Neural cell (in vitro differentiated cells): ENCODE data around the gene ABCG2. TPM values are rescaled to one million over a fixed set of nuclear protein-coding genes. Genes with fewer than 3 reads are reported as not detected.

ENCODE experiments used
- H2AFZ ChIP-seq: fragments of 200-600, 300-800 bp; sonication (generic), shearing (Covaris generic); 2 replicates; pipeline ENCODE4 v1.6.0; 2014; ENCODE audit warnings: low read depth, mild to moderate bottlenecking, antibody characterized with exemption, low read length, moderate library complexity
- H3F3A ChIP-seq: fragments of 200-600 bp; shearing (Covaris generic); 2 replicates; pipeline ENCODE4 v1.6.1; 2016; ENCODE audit warnings: mild to moderate bottlenecking, moderate library complexity, mixed read lengths, antibody characterized with exemption, low read length; ENCODE audit not compliant: insufficient read depth, poor library complexity, severe bottlenecking
- H3K27ac ChIP-seq: fragments of 200-600, 300-800 bp; sonication (generic), shearing (Covaris generic); 2 replicates; pipeline ENCODE4 v1.5.1; 2014; ENCODE audit warnings: mild to moderate bottlenecking, low read length, moderate library complexity
- H3K27me3 ChIP-seq: fragments of 300-800, 200-600 bp; sonication (generic), shearing (Covaris generic); 2 replicates; pipeline ENCODE4 v1.6.0; 2014; ENCODE audit warnings: mild to moderate bottlenecking, low read depth, low read length, moderate library complexity; ENCODE audit not compliant: insufficient read depth
- H3K36me3 ChIP-seq: fragments of 300-800, 200-600 bp; sonication (generic), shearing (Covaris generic); 2 replicates; pipeline ENCODE4 v1.5.1; 2014; ENCODE audit warnings: mild to moderate bottlenecking, antibody characterized with exemption, low read length, moderate library complexity; ENCODE audit not compliant: insufficient read depth
- H3K4me2 ChIP-seq: fragments of 300-800, 200-600 bp; sonication (generic), shearing (Covaris generic); 2 replicates; pipeline ENCODE4 v1.6.0; 2014; ENCODE audit warnings: mild to moderate bottlenecking, low read length
- H3K4me3 ChIP-seq: fragments of 300-800, 200-600 bp; sonication (generic), shearing (Covaris generic); 2 replicates; pipeline ENCODE4 v1.5.1; 2014; ENCODE audit warnings: mild to moderate bottlenecking, low read length, moderate library complexity
- H3K79me2 ChIP-seq: fragments of 200-600 bp; shearing (Covaris generic); replicated peaks from 2 replicates; pipeline ENCODE4 v1.6.0; 2014; ENCODE audit warnings: mild to moderate bottlenecking, low read length, moderate library complexity; ENCODE audit not compliant: insufficient read depth
- H3K9ac ChIP-seq: fragments of 300-800, 200-600 bp; sonication (generic), shearing (Covaris generic); 2 replicates; pipeline ENCODE4 v1.6.1; 2016; ENCODE audit warnings: mild to moderate bottlenecking, low read length, mixed read lengths
- H3K9me2 ChIP-seq: fragments of 200-600 bp; shearing (Covaris generic); 2 replicates; pipeline ENCODE4 v1.6.1; 2016; ENCODE audit warnings: mild to moderate bottlenecking, low read length, mixed read lengths; ENCODE audit not compliant: insufficient read depth
- H3K9me3 ChIP-seq: fragments of 200-600, 300-800 bp; sonication (generic), shearing (Covaris generic); 2 replicates; pipeline ENCODE4 v1.6.1; 2016; ENCODE audit warnings: mild to moderate bottlenecking, mixed run types, low read length, moderate library complexity, mixed read lengths
- H4K20me1 ChIP-seq: fragments of 200-600 bp; shearing (Covaris generic); 2 replicates; pipeline ENCODE4 v1.6.1; 2016; ENCODE audit warnings: mild to moderate bottlenecking, mixed run types; ENCODE audit not compliant: insufficient read depth
- EP300 ChIP-seq: fragments of 450-650 bp; conservative IDR thresholded peaks from 2 replicates; pipeline ENCODE4 v1.6.1; 2014; ENCODE audit warnings: antibody characterized with exemption, mild to moderate bottlenecking, moderate library complexity; ENCODE audit not compliant: poor library complexity, severe bottlenecking
- EZH2 ChIP-seq: fragments of 200-600, 300-800 bp; shearing (Covaris generic), sonication (generic); IDR thresholded peaks from 2 replicates; pipeline ENCODE4 v1.6.1; 2014; ENCODE audit warnings: antibody characterized with exemption, low read length, borderline replicate concordance, mild to moderate bottlenecking; ENCODE audit not compliant: insufficient read depth, poor library complexity, severe bottlenecking
- MXI1 ChIP-seq: fragments of 450-650 bp; conservative IDR thresholded peaks from 2 replicates; pipeline ENCODE4 v1.6.1; 2014; ENCODE audit warnings: antibody characterized with exemption, mild to moderate bottlenecking; ENCODE audit not compliant: poor library complexity, severe bottlenecking
- POLR2AphosphoS5 ChIP-seq: IDR thresholded peaks from 2 replicates; pipeline ENCODE4 v1.6.1; 2012
- RAD21 ChIP-seq: fragments of 450-650 bp; conservative IDR thresholded peaks from 2 replicates; pipeline ENCODE4 v1.6.1; 2014; ENCODE audit warnings: antibody characterized with exemption, mild to moderate bottlenecking, moderate library complexity
- SMC3 ChIP-seq: fragments of 450-650 bp; conservative IDR thresholded peaks from 2 replicates; pipeline ENCODE4 v1.6.1; 2014; ENCODE audit warnings: antibody characterized with exemption, mild to moderate bottlenecking, moderate library complexity; ENCODE audit not compliant: poor library complexity
- TAF1 ChIP-seq: IDR thresholded peaks from 2 replicates; pipeline ENCODE4 v1.6.1; 2012; ENCODE audit warnings: low read depth
- polyA plus RNA-seq: library from polyadenylated mRNA; depleted of rRNA; stranded (reverse); fragments of >200 nt; gene quantifications from 2 replicates; pipeline ENCODE4 v1.2.3, GENCODE V29; 2014
- TF ChIP-seq, protein P1 (sequence below): IDR thresholded peaks from 2 replicates; pipeline ENCODE4 v1.6.1; 2012; ENCODE audit warnings: borderline replicate concordance
- TF ChIP-seq, protein P2 (sequence below): fragments of 450-650 bp; IDR thresholded peaks from 2 replicates; pipeline ENCODE4 v1.5.1; 2014; ENCODE audit warnings: antibody characterized with exemption, mild to moderate bottlenecking, moderate library complexity; ENCODE audit not compliant: poor library complexity, severe bottlenecking

ABCG2 gene
- polyA plus RNA-seq, 1 donor from 2014 or later: not detected

DNA sequence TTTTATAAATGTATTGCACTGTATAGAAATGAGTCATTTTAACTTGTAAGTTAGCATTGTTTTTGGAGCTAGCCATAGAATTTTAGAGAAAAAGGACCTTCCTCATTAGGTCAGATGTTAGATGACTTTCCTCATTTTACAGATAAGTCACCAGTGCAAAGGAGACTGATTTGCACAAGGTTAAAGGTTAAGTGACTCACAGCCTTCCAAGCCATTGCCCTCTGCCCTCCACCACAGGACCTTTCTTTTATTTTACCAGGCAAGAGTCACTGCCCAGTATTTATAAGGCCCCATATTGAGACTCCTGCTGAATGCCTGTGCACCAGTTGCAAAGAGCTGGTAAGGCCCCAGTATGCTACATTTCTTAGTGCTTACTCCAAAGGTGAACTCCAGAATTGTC lies 4.2 kb upstream of the ABCG2 start:
- no peaks in the 10 kb centered on the region for H3K79me2 ChIP-seq
- no peak overlapping the region for H3K9ac ChIP-seq
- H2AFZ ChIP-seq: no peak overlapping the region
- no peaks in the 10 kb centered on the region for H3K9me2 ChIP-seq
- H3K4me3 ChIP-seq: no peak overlapping the region
- H3K9me3 ChIP-seq: no peaks in the 10 kb centered on the region
- no peaks in the 10 kb centered on the region for H3F3A ChIP-seq
- peaks cover 22% of the 10 kb centered on the region for H3K27me3 ChIP-seq
- H3K27ac ChIP-seq: no peak overlapping the region
- TF ChIP-seq TAF1: no peak
- no peaks in the 10 kb centered on the region for H3K36me3 ChIP-seq
- H4K20me1 ChIP-seq: no peaks in the 10 kb centered on the region
- H3K4me2 ChIP-seq: no peak overlapping the region

- H3F3A ChIP-seq: no peaks in the 10 kb centered on the region
- H3K79me2 ChIP-seq: no peaks in the 10 kb centered on the region
- H3K9me2 ChIP-seq: no peaks in the 10 kb centered on the region
- peak overlapping the region; percentile 26 for H3K9ac ChIP-seq
- no peak overlapping the region for H3K27ac ChIP-seq
- TF ChIP-seq SMC3: no peak
- TF ChIP-seq, protein P1, sequence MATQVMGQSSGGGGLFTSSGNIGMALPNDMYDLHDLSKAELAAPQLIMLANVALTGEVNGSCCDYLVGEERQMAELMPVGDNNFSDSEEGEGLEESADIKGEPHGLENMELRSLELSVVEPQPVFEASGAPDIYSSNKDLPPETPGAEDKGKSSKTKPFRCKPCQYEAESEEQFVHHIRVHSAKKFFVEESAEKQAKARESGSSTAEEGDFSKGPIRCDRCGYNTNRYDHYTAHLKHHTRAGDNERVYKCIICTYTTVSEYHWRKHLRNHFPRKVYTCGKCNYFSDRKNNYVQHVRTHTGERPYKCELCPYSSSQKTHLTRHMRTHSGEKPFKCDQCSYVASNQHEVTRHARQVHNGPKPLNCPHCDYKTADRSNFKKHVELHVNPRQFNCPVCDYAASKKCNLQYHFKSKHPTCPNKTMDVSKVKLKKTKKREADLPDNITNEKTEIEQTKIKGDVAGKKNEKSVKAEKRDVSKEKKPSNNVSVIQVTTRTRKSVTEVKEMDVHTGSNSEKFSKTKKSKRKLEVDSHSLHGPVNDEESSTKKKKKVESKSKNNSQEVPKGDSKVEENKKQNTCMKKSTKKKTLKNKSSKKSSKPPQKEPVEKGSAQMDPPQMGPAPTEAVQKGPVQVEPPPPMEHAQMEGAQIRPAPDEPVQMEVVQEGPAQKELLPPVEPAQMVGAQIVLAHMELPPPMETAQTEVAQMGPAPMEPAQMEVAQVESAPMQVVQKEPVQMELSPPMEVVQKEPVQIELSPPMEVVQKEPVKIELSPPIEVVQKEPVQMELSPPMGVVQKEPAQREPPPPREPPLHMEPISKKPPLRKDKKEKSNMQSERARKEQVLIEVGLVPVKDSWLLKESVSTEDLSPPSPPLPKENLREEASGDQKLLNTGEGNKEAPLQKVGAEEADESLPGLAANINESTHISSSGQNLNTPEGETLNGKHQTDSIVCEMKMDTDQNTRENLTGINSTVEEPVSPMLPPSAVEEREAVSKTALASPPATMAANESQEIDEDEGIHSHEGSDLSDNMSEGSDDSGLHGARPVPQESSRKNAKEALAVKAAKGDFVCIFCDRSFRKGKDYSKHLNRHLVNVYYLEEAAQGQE: no peak
- no peak for TF ChIP-seq EP300
- TF ChIP-seq TAF1: no peak
- TF ChIP-seq MXI1: no peak
- TF ChIP-seq RAD21: no peak
- TF ChIP-seq EZH2: no peak
- TF ChIP-seq, protein P2, sequence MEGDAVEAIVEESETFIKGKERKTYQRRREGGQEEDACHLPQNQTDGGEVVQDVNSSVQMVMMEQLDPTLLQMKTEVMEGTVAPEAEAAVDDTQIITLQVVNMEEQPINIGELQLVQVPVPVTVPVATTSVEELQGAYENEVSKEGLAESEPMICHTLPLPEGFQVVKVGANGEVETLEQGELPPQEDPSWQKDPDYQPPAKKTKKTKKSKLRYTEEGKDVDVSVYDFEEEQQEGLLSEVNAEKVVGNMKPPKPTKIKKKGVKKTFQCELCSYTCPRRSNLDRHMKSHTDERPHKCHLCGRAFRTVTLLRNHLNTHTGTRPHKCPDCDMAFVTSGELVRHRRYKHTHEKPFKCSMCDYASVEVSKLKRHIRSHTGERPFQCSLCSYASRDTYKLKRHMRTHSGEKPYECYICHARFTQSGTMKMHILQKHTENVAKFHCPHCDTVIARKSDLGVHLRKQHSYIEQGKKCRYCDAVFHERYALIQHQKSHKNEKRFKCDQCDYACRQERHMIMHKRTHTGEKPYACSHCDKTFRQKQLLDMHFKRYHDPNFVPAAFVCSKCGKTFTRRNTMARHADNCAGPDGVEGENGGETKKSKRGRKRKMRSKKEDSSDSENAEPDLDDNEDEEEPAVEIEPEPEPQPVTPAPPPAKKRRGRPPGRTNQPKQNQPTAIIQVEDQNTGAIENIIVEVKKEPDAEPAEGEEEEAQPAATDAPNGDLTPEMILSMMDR: no peak
- no peak for TF ChIP-seq POLR2AphosphoS5
- peak overlapping the region; percentile 89 for H3K4me3 ChIP-seq
- peak overlapping the region; percentile 36 for H3K4me2 ChIP-seq
- peaks cover 28% of the 10 kb centered on the region for H3K27me3 ChIP-seq
- no peaks in the 10 kb centered on the region for H4K20me1 ChIP-seq
- H3K9me3 ChIP-seq: no peaks in the 10 kb centered on the region
- no peak overlapping the region for H2AFZ ChIP-seq
- H3K36me3 ChIP-seq: no peaks in the 10 kb centered on the region
These were observed 838 bp upstream of the ABCG2 start for GRCh38 chr4:88159229-88159725.
